BLaER1 treated with 17β-estradiol and CSF1 and Interleukin-3, amounts not matched to agents 10 nM and 100 nM (cell line): Measurements from ENCODE around the gene AGFG1.

Experiments used
- H3K27ac ChIP-seq, 11 experiments: shearing (Covaris generic); formaldehyde crosslinking; 2 replicates each; pipeline ENCODE4 v1.8.1; 2022
- H3K27me3 ChIP-seq, 11 experiments: shearing (Covaris generic); formaldehyde crosslinking; 2 replicates each; pipeline ENCODE4 v1.8.1; 2022
- H3K36me3 ChIP-seq, 11 experiments: shearing (Covaris generic); formaldehyde crosslinking; 2 replicates each; pipeline ENCODE4 v1.8.1; 2022
- H3K4me1 ChIP-seq, 10 experiments: shearing (Covaris generic); formaldehyde crosslinking; 2 replicates each; pipeline ENCODE4 v1.8.1; 2022
- H3K4me2 ChIP-seq, 11 experiments: shearing (Covaris generic); formaldehyde crosslinking; 2 replicates each; pipeline ENCODE4 v1.8.1; 2022
- H3K4me3 ChIP-seq, 10 experiments: shearing (Covaris generic); formaldehyde crosslinking; 2 replicates each; pipeline ENCODE4 v1.8.1; 2022
- H3K9ac ChIP-seq, 11 experiments: shearing (Covaris generic); formaldehyde crosslinking; 2 replicates each; pipeline ENCODE4 v1.8.1; 2022
- H3K9me3 ChIP-seq, 11 experiments: shearing (Covaris generic); formaldehyde crosslinking; replicated peaks in 1 of 11; 2 replicates each; pipeline ENCODE4 v1.8.1; 2022
- H4K20me1 ChIP-seq, 11 experiments: shearing (Covaris generic); formaldehyde crosslinking; 2 replicates each; pipeline ENCODE4 v1.8.1; 2022
- Cebpa-rat ChIP-seq, 11 experiments: shearing (Covaris generic); IDR thresholded peaks; 2 replicates each; pipeline ENCODE4 v1.8.1; 2022

Gene AGFG1

GRCh38 chr2:227551836-227552235 lies 79.9 kb downstream of the AGFG1 start:
- Histone ChIP-seq H3K27me3 (no peaks in the 10 kb centered on the region), H3K9ac (no peak overlapping the region), H3K4me3 (no peak overlapping the region), H3K4me2 (no peak overlapping the region), H3K4me1 (no peaks in the 10 kb centered on the region), H3K36me3 (peaks cover 64 to 100% (median 93%) of the 10 kb centered on the region in 11 experiments), H3K9me3 (no peaks in the 10 kb centered on the region), H3K27ac (no peak overlapping the region), H4K20me1 (peaks cover 0 to 94% (median 0%) of the 10 kb centered on the region in 11 experiments; a peak in 11 of 22 replicates)
- no peak for TF ChIP-seq Cebpa-rat (IDR thresholded peaks at IDR 0.05)

- H3K4me2 ChIP-seq: no peak overlapping the region
- peaks cover 0 to 77% (median 43%) of the 10 kb centered on the region in 11 experiments; a peak in 19 of 22 replicates for H3K36me3 ChIP-seq
- no peaks in the 10 kb centered on the region for H3K27me3 ChIP-seq
- TF ChIP-seq Cebpa-rat (IDR thresholded peaks at IDR 0.05): no peak
- H3K4me1 ChIP-seq: 0 out of 20 replicates have a peak, but pooled peaks cover 0 to 3% (median 0%) of the 10 kb centered on the region in 10 experiments
- no peak overlapping the region for H3K4me3 ChIP-seq
- H3K9ac ChIP-seq: no peak overlapping the region
- peaks cover 0 to 47% (median 0%) of the 10 kb centered on the region in 11 experiments; a peak in 3 of 22 replicates for H4K20me1 ChIP-seq
- H3K27ac ChIP-seq: no peak overlapping the region
- H3K9me3 ChIP-seq: no peaks in the 10 kb centered on the region
Observed at GRCh38 chr2:227562581-227562980, 90.6 kb downstream of the AGFG1 start.

- Histone ChIP-seq H3K9ac (no peak overlapping the region), H3K4me3 (no peak overlapping the region), H3K4me2 (no peak overlapping the region), H4K20me1 (peaks cover 0 to 25% (median 0%) of the 10 kb centered on the region in 11 experiments; a peak in 3 of 22 replicates), H3K9me3 (no peaks in the 10 kb centered on the region), H3K36me3 (peaks cover 0 to 52% (median 24%) of the 10 kb centered on the region in 11 experiments; a peak in 13 of 22 replicates), H3K27me3 (no peaks in the 10 kb centered on the region), H3K27ac (no peak overlapping the region), H3K4me1 (peaks cover 0 to 11% (median 0%) of the 10 kb centered on the region in 10 experiments; a peak in 4 of 20 replicates)
- TF ChIP-seq Cebpa-rat (IDR thresholded peaks at IDR 0.05): no peak
Observed at GRCh38 chr2:227565080-227565479, 93.1 kb downstream of the AGFG1 start.

GRCh38 chr2:227566012-227566411 lies 94.1 kb downstream of the AGFG1 start:
- Histone ChIP-seq H3K4me3 (no peak overlapping the region), H3K4me2 (no peak overlapping the region), H3K9me3 (no peaks in the 10 kb centered on the region), H3K27me3 (no peaks in the 10 kb centered on the region), H3K27ac (no peak overlapping the region), H4K20me1 (peaks cover 0 to 17% (median 0%) of the 10 kb centered on the region in 11 experiments; a peak in 2 of 22 replicates), H3K9ac (no peak overlapping the region), H3K36me3 (peaks cover 0 to 42% (median 18%) of the 10 kb centered on the region in 11 experiments; a peak in 12 of 22 replicates), H3K4me1 (peaks cover 0 to 14% (median 0%) of the 10 kb centered on the region in 10 experiments; a peak in 5 of 20 replicates)
- TF ChIP-seq Cebpa-rat (IDR thresholded peaks at IDR 0.05): no peak

- H3K4me3 ChIP-seq: no peak overlapping the region
- peaks cover 0 to 4% (median 0%) of the 10 kb centered on the region in 11 experiments; a peak in 2 of 22 replicates for H4K20me1 ChIP-seq
- H3K27ac ChIP-seq: no peak overlapping the region
- H3K9ac ChIP-seq: no peak overlapping the region
- no peaks in the 10 kb centered on the region for H3K27me3 ChIP-seq
- peaks cover 0 to 14% (median 0%) of the 10 kb centered on the region in 10 experiments; a peak in 5 of 20 replicates for H3K4me1 ChIP-seq
- TF ChIP-seq Cebpa-rat (IDR thresholded peaks at IDR 0.05): no peak
- H3K4me2 ChIP-seq: no peak overlapping the region
- no peaks in the 10 kb centered on the region for H3K9me3 ChIP-seq
- H3K36me3 ChIP-seq: peaks cover 0 to 24% (median 8%) of the 10 kb centered on the region in 11 experiments; a peak in 10 of 22 replicates
Observed at GRCh38 chr2:227568852-227569169, 96.9 kb downstream of the AGFG1 start.

GRCh38 chr2:227570615-227571014 lies 98.7 kb downstream of the AGFG1 start:
- Histone ChIP-seq H3K27ac (no peak overlapping the region), H3K4me3 (no peak overlapping the region), H3K9ac (no peak overlapping the region), H4K20me1 (peaks cover 0 to 4% (median 0%) of the 10 kb centered on the region in 11 experiments; a peak in 2 of 22 replicates), H3K4me1 (peaks cover 0 to 14% (median 0%) of the 10 kb centered on the region in 10 experiments; a peak in 5 of 20 replicates), H3K36me3 (peaks cover 0 to 10% (median 0%) of the 10 kb centered on the region in 11 experiments; a peak in 6 of 22 replicates), H3K27me3 (no peaks in the 10 kb centered on the region), H3K4me2 (no peak overlapping the region), H3K9me3 (no peaks in the 10 kb centered on the region)
- no peak for TF ChIP-seq Cebpa-rat (IDR thresholded peaks at IDR 0.05)

GRCh38 chr2:227576110-227576509 lies 104.2 kb downstream of the AGFG1 start:
- Histone ChIP-seq H3K36me3 (no peaks in the 10 kb centered on the region), H4K20me1 (peaks cover 0 to 4% (median 0%) of the 10 kb centered on the region in 11 experiments; a peak in 1 of 22 replicates), H3K27me3 (no peaks in the 10 kb centered on the region), H3K27ac (no peak overlapping the region), H3K9ac (no peak overlapping the region), H3K4me2 (no peak overlapping the region), H3K4me1 (no peaks in the 10 kb centered on the region; a peak in 1 of 20 replicates), H3K9me3 (peaks cover 0 to 1% (median 0%) of the 10 kb centered on the region in 11 experiments; a peak in 3 of 22 replicates), H3K4me3 (no peak overlapping the region)
- no peak for TF ChIP-seq Cebpa-rat (IDR thresholded peaks at IDR 0.05)

- Histone ChIP-seq H3K27me3 (no peaks in the 10 kb centered on the region), H3K9me3 (peaks cover 0 to 8% (median 1%) of the 10 kb centered on the region in 11 experiments; a peak in 14 of 22 replicates), H3K4me3 (no peak overlapping the region), H3K4me1 (no peaks in the 10 kb centered on the region), H3K9ac (no peak overlapping the region), H4K20me1 (peaks cover 0 to 4% (median 0%) of the 10 kb centered on the region in 11 experiments; a peak in 1 of 22 replicates), H3K4me2 (no peak overlapping the region), H3K36me3 (peaks cover 0 to 3% (median 0%) of the 10 kb centered on the region in 11 experiments; a peak in 3 of 22 replicates), H3K27ac (no peak overlapping the region)
- no peak for TF ChIP-seq Cebpa-rat (IDR thresholded peaks at IDR 0.05)
Observed at GRCh38 chr2:227576812-227577211, 104.9 kb downstream of the AGFG1 start.

- Histone ChIP-seq H3K4me2 (no peak overlapping the region), H3K27ac (no peak overlapping the region), H3K27me3 (no peaks in the 10 kb centered on the region), H3K36me3 (peaks cover 0 to 11% (median 0%) of the 10 kb centered on the region in 11 experiments; a peak in 5 of 22 replicates), H3K4me1 (no peaks in the 10 kb centered on the region), H3K9ac (no peak overlapping the region), H4K20me1 (peaks cover 0 to 4% (median 0%) of the 10 kb centered on the region in 11 experiments; a peak in 1 of 22 replicates), H3K9me3 (peaks cover 6 to 16% (median 9%) of the 10 kb centered on the region in 11 experiments), H3K4me3 (no peak overlapping the region)
- no peak for TF ChIP-seq Cebpa-rat (IDR thresholded peaks at IDR 0.05)
Observed at GRCh38 chr2:227577555-227577954, 105.6 kb downstream of the AGFG1 start.
